Psoas muscle (tissue), 8 donors: ENCODE results near the gene ABCC1. TPM values are rescaled to one million over a fixed set of nuclear protein-coding genes. Genes with fewer than 3 reads are reported as not detected.
A peak's percentile ranks its signal among the peaks of the same experiment; 100 is the strongest.

Experiments
- ATAC-seq, 4 donors: fragments of 200-7000 bp; cut with Tn5 transposase; one replicate each; pipeline ENCODE4 v1.9.1; 2020; ENCODE audit warnings: moderate library complexity in 3 of 4, mild to moderate bottlenecking in 2 of 4
- DNase-seq, 2 donors: peaks; one replicate each; pipeline ENCODE4 v3.0.0-alpha.2; 2020
- H3K27ac ChIP-seq: fragments of 200-600 bp; one replicate; pipeline ENCODE4 v1.8.0; 2022
- H3K27me3 ChIP-seq, 3 donors: fragments of 200-600 bp in 1 of 3; one replicate each; pipeline versions ENCODE4 v1.6.1 to v1.8.0; 2013 to 2022; ENCODE audit warnings: low read length in 2 of 3, mild to moderate bottlenecking in 2 of 3, moderate library complexity in 1 of 3; ENCODE audit not compliant: insufficient read depth in 3 of 3
- H3K36me3 ChIP-seq, 2 donors: fragments of 200-600 bp in 1 of 2; one replicate each; pipeline versions ENCODE4 v1.6.1 to v1.8.0; 2013 to 2022; ENCODE audit warnings: low read depth in 1 of 2, mild to moderate bottlenecking in 1 of 2, moderate library complexity in 1 of 2; ENCODE audit not compliant: insufficient read depth in 1 of 2
- H3K4me1 ChIP-seq: fragments of 200-600 bp; one replicate; pipeline ENCODE4 v1.8.0; 2022
- H3K4me3 ChIP-seq: fragments of 200-600 bp; one replicate; pipeline ENCODE4 v1.8.0; 2022; ENCODE audit warnings: mild to moderate bottlenecking
- H3K9me3 ChIP-seq: fragments of 200-600 bp; one replicate; pipeline ENCODE4 v1.8.0; 2022
- WGBS, 3 donors: extraction: QIAGEN DNeasy Blood & Tissue Kit; methylation state at CpG; one replicate each; pipeline versions ENCODE4 v1.1.6 to v1.1.7; 2013; 5-methylcytosine and 5-hydroxymethylcytosine counted together
- intact Hi-C, 2 donors: fragments of 100-400 bp; cut with DNase I; formaldehyde crosslinking; loops; one replicate each; pipeline versions ENCODE4 v1.11.0 to v1.14.2; 2022
- polyA plus RNA-seq, 3 donors: library from polyadenylated mRNA; stranded (reverse); fragments of 200-250 nt; gene quantifications; one replicate each; pipeline ENCODE4 v1.2.3, GENCODE V29; 2013
- total RNA-seq, 4 donors: library from RNA; stranded (reverse); fragmentation: NEBNext Ultra II Directional in 2 of 4; extraction: Animal tissue kit (Norgen Biotek cat#: 25700) in 2 of 4; gene quantifications; one replicate each; pipeline versions ENCODE4 v1.2.1 to v1.2.4, GENCODE V29; 2021 to 2023
- TF ChIP-seq, protein P1 (sequence below): fragments of 200-600 bp; IDR thresholded peaks from one replicate; pipeline ENCODE4 v1.8.0; 2022; ENCODE audit warnings: antibody characterized with exemption
- donor health status: healthy with polysubstance abuse.
- donor health status: DM: no; HTN: no; CAD: no; lungs with moderate emphysema.
- donor health status: Bipolar disorder and iron deficiency.
- donor health status: healthy.
- donor health status: DM: yes; HTN: yes; CAD: no.
- donor health status: DM: no; HTN: no; CAD: no.
- donor health status: DM: no; HTN: no; CAD: no.
- donor health status: DM: yes; HTN: yes; CAD: no.

ABCC1 gene
- total and polyA plus RNA-seq, 7 donors, result 7.4 to 36.5 (median 20.5) TPM

DNA sequence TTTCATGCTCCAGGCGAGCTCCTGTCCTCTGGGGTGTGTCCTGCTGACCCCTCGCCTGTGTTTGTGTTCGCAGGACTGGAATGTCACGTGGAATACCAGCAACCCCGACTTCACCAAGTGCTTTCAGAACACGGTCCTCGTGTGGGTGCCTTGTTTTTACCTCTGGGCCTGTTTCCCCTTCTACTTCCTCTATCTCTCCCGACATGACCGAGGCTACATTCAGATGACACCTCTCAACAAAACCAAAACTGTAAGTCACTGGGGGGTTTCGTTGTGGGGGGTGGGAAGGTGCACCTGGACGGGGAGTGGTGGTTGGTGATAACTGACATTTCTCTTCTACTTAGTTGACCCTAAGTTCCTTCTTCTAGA lies 58.3 kb downstream of the ABCC1 start:
- Histone ChIP-seq H3K27ac (peak overlapping the region; percentile 24), H3K4me3 (no peak overlapping the region), H3K27me3 (no peaks in the 10 kb centered on the region), H3K4me1 (peaks cover 31% of the 10 kb centered on the region), H3K36me3 (peaks cover 0 to 8% of the 10 kb centered on the region in 2 donors), H3K9me3 (no peaks in the 10 kb centered on the region)
- ATAC-seq (no peak), DNase-seq (peak in 1 of 2 donors; percentile 15)
- WGBS, 3 donors, result 82 to 86% (median 86%) methylated on average over 11 of the region's 11 CpGs
- intact Hi-C loops, result loop anchor here in 1 of 2 donors (10.0 kb wide), 1 partner anchor 47 kb away; no protein-coding TSS in a partner anchor
- TF ChIP-seq, protein P1, sequence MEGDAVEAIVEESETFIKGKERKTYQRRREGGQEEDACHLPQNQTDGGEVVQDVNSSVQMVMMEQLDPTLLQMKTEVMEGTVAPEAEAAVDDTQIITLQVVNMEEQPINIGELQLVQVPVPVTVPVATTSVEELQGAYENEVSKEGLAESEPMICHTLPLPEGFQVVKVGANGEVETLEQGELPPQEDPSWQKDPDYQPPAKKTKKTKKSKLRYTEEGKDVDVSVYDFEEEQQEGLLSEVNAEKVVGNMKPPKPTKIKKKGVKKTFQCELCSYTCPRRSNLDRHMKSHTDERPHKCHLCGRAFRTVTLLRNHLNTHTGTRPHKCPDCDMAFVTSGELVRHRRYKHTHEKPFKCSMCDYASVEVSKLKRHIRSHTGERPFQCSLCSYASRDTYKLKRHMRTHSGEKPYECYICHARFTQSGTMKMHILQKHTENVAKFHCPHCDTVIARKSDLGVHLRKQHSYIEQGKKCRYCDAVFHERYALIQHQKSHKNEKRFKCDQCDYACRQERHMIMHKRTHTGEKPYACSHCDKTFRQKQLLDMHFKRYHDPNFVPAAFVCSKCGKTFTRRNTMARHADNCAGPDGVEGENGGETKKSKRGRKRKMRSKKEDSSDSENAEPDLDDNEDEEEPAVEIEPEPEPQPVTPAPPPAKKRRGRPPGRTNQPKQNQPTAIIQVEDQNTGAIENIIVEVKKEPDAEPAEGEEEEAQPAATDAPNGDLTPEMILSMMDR, result no peak

DNA sequence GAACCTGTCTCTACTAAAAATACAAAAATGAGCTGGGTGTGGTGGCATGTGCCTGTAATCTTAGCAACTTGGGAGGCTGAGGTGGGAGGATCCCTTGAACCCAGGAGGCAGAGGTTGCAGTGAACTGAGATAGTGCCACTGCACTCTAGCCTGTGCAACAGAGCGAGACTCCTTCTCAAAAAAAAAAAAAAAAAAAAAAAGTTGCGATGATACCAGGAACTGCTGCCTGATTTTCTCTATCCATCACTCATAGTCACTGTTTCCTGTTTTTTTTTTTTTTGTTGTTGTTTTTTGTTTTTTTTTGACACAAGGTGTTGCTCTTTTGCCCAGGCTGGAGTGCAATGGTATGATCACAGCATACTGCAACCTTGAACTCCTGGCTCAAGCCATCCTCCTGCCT lies 59.2 kb downstream of the ABCC1 start:
- peaks cover 35% of the 10 kb centered on the region for H3K4me1 ChIP-seq
- H3K27me3 ChIP-seq, result no peaks in the 10 kb centered on the region
- no peak for DNase-seq
- intact Hi-C loops, result loop anchor here in 1 of 2 donors (10.0 kb wide), 1 partner anchor 46 kb away; no protein-coding TSS in a partner anchor
- H3K27ac ChIP-seq, result peak overlapping the region; percentile 76
- peaks cover 0 to 8% of the 10 kb centered on the region in 2 donors for H3K36me3 ChIP-seq
- H3K4me3 ChIP-seq, result no peak overlapping the region
- H3K9me3 ChIP-seq, result no peaks in the 10 kb centered on the region
- TF ChIP-seq, protein P1, result no peak
- 86 to 98% (median 92%) methylated on average over 2 of the region's 2 CpGs for WGBS, 3 donors
- ATAC-seq, result no peak

DNA sequence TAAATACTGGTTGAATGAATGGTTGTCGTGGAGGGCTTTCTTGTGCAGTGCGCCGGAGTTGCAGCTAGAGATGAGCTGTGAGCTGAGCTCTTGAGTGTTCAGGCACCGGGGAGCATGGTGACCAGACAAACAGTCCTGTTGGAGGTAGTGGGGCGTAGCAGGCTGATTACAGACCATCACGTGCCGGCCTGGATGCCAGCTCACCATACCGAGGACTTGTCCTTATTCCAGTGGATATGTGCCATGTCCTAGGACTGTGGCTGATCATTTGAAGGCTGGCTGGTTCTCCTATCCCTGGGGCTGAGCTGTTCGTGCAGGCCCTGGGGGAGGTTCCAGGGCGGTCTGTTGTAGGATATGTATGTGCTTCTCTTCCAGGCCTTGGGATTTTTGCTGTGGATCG lies 60.0 kb downstream of the ABCC1 start:
- peak; percentile 52 to 87 for DNase-seq
- WGBS, 3 donors, result 40 to 55% (median 44%) methylated on average over 11 of the region's 11 CpGs
- TF ChIP-seq, protein P1, result no peak
- peaks cover 36% of the 10 kb centered on the region for H3K4me1 ChIP-seq
- intact Hi-C loops, result loop anchor here in 1 of 2 donors (10.0 kb wide), 1 partner anchor 45 kb away; no protein-coding TSS in a partner anchor
- peak; percentile 78 to 93 (median 89) for ATAC-seq
- no peaks in the 10 kb centered on the region for H3K27me3 ChIP-seq
- H3K27ac ChIP-seq, result peak overlapping the region; percentile 76
- H3K9me3 ChIP-seq, result no peaks in the 10 kb centered on the region
- H3K4me3 ChIP-seq, result no peak overlapping the region
- peaks cover 0 to 8% of the 10 kb centered on the region in 2 donors for H3K36me3 ChIP-seq

DNA sequence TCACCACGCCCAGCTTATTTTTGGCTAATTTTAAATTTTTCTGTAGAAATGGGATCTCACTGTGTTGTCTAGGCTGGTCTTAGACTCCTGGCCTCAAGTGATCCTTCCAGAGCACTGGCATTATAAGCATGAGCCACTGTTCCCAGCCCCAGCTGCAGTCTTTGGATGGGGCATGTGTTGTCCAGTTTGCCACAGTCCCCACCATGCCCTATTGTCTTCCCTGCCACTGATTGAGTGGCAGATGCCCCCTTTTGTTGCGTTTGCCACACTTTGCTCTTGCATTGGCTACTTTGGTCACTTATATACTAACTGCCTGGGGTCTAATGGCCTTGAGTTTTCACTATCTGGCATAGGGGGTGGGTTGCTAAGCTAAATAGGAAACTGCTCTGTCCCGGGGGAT lies 60.8 kb downstream of the ABCC1 start:
- 94 to 95% (median 94%) methylated on average over 3 of the region's 3 CpGs for WGBS, 3 donors
- intact Hi-C loops, result no loop called here

More for the DNA sequence above, 60.8 kb downstream of the ABCC1 start:
- Histone ChIP-seq H3K27me3 (no peaks in the 10 kb centered on the region), H3K27ac (peak overlapping the region; percentile 76), H3K36me3 (peaks cover 0 to 8% of the 10 kb centered on the region in 2 donors), H3K9me3 (no peaks in the 10 kb centered on the region), H3K4me3 (no peak overlapping the region), H3K4me1 (peaks cover 43% of the 10 kb centered on the region)
- TF ChIP-seq, protein P1, result no peak
- ATAC-seq (no peak), DNase-seq (no peak)
